HG02623 (cell line): ENCODE data around the gene QARS1.

Source experiments
- ATAC-seq: cut with Tn5 transposase; IDR thresholded peaks from one replicate; pipeline ENCODE4 v1.9.1; 2021; ENCODE audit warnings: moderate library complexity; ENCODE audit not compliant: unreplicated experiment

QARS1 gene

DNA sequence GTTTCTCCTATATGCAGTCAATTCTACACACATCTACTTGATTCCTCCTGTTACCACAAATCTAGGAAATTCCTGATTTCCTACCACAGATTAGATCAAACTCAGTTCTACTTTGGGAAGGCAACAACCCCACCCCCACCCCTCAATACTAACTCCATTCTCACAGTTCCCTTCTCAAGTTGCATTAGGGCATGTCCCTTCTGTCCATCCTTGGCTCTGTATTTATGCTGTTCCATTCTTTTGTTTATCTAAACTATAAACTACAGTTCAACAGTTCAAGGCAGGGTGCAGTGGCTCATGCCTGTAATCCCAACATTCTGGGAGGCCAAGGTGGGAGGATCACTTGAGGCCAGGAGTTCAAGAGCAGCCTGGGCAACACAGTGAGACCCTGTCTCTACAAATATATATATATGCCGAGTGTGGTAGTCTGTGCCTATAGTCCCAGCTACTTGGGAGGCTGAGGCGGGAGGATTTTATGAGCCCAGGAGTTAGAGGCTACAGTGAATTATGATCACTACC lies 50.2 kb downstream of the QARS1 start:
- ATAC-seq: no peak

DNA sequence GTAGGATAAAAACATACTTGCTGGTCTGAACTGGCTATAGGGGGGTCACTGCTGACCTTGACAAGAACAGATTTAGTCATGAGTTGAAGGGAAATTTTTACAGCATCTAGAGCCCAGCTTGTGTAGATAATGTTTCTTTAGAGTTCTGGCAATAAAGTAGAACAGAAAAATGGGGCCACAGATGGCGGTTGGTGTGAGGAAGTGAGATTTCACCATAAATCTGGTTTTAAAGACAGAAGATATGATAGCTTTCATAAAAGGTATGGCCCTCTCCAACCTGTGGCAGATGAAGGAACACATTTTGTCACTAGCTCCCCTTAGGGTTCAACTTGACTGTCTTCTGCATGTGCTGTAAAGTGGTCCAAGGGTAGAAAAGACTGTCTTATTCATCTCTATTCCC lies 51.0 kb downstream of the QARS1 start:
- no peak for ATAC-seq
